ENCODE measurements around the gene WWOX. TPM values are rescaled to one million over a fixed set of nuclear protein-coding genes. Genes with fewer than 3 reads are reported as not detected.

The WWOX gene
- total RNA-seq, 1 donor from 2014 or later = 29.6 TPM

GRCh38 chr16:78102865-78103264, 3.4 kb downstream of the WWOX start:
- H3K4me3 ChIP-seq (ENCODE audit: low read depth, low read length) = no peak overlapping the region
- no peak for TF ChIP-seq CTCF (conservative IDR thresholded peaks at IDR 0.05; ENCODE audit: low read depth, low read length)
- DNase-seq (ENCODE audit: low read depth) = no peak

- TF ChIP-seq CTCF (conservative IDR thresholded peaks at IDR 0.05; ENCODE audit: low read depth, low read length) = no peak
- H3K4me3 ChIP-seq (ENCODE audit: low read depth, low read length) = no peak overlapping the region
- DNase-seq (ENCODE audit: low read depth) = no peak
Measured at GRCh38 chr16:78105517-78105916, 6.1 kb downstream of the WWOX start.

- no peak overlapping the region for H3K4me3 ChIP-seq (ENCODE audit: low read depth, low read length)
- TF ChIP-seq CTCF (conservative IDR thresholded peaks at IDR 0.05; ENCODE audit: low read depth, low read length) = no peak
- DNase-seq (ENCODE audit: low read depth) = no peak
Measured at GRCh38 chr16:78106686-78107085, 7.2 kb downstream of the WWOX start.

GRCh38 chr16:78108451-78108850, 9.0 kb downstream of the WWOX start:
- DNase-seq (ENCODE audit: low read depth) = no peak
- no peak overlapping the region for H3K4me3 ChIP-seq (ENCODE audit: low read depth, low read length)
- no peak for TF ChIP-seq CTCF (conservative IDR thresholded peaks at IDR 0.05; ENCODE audit: low read depth, low read length)

GRCh38 chr16:78113258-78113657, 13.8 kb downstream of the WWOX start:
- no peak for TF ChIP-seq CTCF (conservative IDR thresholded peaks at IDR 0.05; ENCODE audit: low read depth, low read length)
- no peak for DNase-seq (ENCODE audit: low read depth)
- H3K4me3 ChIP-seq (ENCODE audit: low read depth, low read length) = no peak overlapping the region

GRCh38 chr16:78115659-78116058, 16.2 kb downstream of the WWOX start:
- no peak overlapping the region for H3K4me3 ChIP-seq (ENCODE audit: low read depth, low read length)
- no peak for TF ChIP-seq CTCF (conservative IDR thresholded peaks at IDR 0.05; ENCODE audit: low read depth, low read length)
- DNase-seq (ENCODE audit: low read depth) = no peak

GRCh38 chr16:78116946-78117345, 17.5 kb downstream of the WWOX start:
- no peak overlapping the region for H3K4me3 ChIP-seq (ENCODE audit: low read depth, low read length)
- no peak for DNase-seq (ENCODE audit: low read depth)
- no peak for TF ChIP-seq CTCF (conservative IDR thresholded peaks at IDR 0.05; ENCODE audit: low read depth, low read length)

Measured in epithelial cell of proximal tubule (primary cell).